ENCODE data around the gene ITGA2B.
A peak's percentile ranks its signal among the peaks of the same experiment; 100 is the strongest.
"Not testable (repeated sequence)": the region's sequence is repeated elsewhere in the genome, so short reads cannot be mapped to it uniquely, and the experiment has no call there.

The ITGA2B gene

DNA sequence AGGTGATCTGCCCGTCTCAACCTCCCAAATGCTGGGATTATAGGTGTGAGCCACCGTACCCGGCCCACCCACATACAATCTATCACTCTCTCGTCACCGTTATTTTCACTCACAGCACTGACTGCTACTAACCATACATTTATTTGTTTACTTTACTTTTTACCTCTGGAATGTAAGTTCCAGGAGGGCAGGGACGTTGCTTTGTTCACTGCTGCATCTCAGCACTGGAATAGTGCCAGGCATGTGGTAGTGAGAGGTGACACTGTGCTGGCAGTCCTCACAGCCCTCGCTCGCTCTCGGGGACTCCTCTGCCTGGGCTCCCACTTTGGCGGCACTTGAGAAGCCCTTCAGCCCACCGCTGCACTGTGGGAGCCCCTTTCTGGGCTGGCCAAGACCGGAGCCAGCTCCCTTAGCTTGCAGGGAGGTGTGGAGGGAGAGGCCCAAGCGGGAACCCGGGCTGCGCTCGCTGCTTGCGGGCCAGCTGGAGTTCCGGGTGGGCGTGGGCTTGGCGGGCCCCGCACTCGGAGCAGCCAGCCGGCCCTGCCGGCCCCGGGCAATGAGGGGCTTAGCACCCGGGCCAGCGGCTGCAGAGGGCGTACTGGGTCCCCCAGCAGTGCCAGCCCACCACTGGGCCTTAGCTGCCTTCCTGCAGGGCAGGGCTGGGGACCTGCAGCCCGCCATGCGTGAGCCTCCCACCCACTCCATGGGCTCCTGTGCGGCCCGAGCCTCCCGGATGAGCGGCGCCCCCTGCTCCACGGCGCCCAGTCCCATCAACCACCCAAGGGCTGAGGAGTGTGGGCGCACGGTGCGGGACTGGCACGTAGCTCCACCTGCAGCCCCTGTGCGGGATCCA, 20.8 kb downstream of the ITGA2B start:
- not testable (repeated sequence) for DNase-seq

DNA sequence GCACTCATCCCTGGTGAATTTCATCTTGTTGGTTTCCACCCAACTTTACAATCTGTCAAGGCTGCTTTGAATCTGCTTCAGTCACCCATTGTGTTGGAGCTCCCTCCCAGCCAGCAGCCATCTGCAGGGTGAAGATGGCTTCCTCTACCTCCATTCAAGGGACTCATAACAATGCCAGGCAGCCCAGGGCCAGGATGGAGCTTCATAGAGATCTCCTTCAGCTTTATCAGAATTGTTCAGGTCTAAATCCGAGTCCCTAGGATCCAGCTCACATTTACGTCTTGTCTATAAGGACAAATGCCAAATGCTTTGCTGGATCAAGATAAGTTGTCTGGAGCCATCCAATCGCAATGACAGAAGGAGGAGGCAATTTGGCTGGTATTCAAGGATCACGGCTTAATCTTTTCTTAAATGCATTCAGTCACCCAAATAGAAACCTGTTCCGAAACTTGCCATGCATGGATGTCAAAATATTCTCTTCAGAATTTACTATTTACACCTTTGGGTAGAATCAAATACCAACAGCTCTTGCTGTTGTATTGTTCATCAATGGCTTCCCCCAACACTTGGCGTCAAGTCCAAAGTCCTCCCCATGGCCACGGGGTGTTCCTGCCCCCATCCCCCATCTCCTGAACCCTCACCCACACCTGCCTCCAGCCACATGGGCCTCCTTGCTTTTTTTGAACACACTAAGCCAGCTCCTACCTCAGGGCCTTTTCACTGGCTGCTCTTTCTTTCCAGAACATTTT, 22.0 kb downstream of the ITGA2B start:
- DNase-seq = no peak

DNA sequence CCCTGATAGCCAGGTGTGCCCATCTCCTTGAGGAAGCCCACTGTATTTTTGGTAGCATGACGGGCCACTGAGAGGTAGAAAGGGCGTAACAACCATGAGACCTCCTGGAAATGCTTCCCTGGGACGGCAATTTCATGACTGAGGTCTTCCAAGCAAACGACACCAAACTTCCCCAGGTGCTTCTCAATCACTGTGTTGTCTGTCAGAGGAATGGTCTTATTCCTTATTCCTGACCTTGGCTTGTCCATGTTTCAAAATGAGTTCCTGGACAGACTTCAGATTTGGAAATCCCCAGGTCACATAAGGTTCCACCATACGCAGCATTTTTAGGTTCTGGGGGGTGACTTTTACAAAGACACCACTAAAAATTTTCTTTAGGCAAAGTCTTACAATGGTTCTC, 24.4 kb downstream of the ITGA2B start:
- DNase-seq = not testable (repeated sequence)

DNA sequence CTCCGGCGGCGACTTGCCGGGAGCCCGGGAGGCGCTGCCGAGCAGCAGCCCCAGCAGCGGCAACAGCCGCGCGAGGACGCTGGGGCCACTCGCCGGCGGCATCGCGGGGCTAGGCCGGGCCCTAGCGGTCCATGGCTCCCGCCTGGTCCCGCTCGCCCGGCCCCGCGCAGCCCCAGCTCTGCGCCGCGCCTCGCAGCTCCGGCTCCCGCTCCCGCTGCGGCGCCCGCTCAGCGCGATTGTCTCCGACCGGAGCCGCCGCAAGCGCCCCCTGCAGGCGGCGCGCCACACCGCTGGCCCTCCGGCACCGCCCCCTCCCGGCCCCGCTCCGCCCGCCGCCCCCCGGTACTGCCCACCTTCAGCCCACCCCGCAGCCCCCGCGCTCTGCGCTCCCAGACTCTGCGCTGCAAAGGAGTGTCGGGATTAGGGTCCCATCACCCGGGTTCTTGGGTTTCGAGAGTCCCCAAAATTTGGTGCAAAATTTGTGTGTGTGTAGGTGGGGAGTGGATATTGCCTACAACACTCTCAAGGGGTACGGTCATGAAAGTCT, 25.8 kb downstream of the ITGA2B start, which contains the start of gene FAM171A2:
FAM171A2 (minus strand) TSS at position 241 of the 547 bp plus-strand sequence; CDS start at position 102, 139 bp downstream.
- DNase-seq = peak; percentile 35 to 36

DNA sequence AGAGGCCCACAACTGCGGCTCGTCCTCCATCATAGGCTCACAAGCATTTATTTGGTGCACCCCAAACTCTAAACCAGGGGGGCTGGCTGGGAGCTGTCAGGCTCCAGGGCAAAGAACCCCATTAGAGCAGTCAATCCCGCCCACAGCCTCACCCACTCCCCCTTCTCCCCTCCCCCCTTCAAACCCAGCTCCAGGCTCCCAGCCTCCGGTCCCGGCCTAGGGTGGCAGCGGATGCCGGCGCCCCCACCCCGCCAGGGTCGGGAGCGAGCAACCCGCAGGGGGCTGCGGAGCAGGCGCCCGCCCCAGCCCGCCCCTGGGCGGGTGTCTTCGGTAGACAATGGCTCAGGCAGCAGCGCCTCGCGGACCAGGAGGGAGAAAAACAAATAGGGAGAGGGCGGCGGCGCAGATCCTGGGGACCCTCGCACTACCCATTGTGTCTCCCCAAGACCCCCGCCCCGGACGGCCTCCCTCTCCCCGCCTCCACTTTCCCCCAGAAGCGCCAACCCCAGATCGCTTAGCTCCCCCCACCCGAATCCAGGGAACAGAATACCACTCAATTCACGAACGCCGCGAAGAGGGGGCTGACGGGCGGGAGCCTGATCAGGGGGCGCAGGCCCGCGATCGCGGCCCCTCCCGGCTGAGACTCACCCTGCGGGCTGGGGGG, 26.4 kb downstream of the ITGA2B start:
- no peak for DNase-seq

DNA sequence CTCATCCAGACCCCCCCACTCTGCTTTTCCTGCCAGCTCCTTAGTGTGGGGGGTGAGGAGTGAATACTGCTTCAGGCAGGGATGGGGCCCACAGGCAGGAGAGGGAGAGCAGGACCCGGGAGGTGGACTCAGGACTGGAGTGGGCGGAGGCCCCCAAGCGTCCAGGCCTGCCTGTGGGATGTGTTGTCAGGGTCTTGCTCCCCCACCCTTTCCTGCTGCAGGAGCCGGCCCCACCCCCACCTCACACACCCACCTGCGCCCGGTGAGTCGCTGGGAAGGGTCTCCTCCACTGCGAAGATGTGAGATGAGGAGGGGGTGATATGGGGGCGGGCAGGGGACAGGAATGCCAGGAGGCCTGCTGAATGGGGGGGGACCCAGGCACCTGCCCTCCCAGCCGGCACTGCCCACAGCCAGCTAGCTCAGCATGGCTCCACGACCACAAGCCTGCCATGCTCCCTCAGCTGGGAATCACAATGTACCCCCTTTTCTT, 26.9 kb downstream of the ITGA2B start:
- DNase-seq = no peak

DNA sequence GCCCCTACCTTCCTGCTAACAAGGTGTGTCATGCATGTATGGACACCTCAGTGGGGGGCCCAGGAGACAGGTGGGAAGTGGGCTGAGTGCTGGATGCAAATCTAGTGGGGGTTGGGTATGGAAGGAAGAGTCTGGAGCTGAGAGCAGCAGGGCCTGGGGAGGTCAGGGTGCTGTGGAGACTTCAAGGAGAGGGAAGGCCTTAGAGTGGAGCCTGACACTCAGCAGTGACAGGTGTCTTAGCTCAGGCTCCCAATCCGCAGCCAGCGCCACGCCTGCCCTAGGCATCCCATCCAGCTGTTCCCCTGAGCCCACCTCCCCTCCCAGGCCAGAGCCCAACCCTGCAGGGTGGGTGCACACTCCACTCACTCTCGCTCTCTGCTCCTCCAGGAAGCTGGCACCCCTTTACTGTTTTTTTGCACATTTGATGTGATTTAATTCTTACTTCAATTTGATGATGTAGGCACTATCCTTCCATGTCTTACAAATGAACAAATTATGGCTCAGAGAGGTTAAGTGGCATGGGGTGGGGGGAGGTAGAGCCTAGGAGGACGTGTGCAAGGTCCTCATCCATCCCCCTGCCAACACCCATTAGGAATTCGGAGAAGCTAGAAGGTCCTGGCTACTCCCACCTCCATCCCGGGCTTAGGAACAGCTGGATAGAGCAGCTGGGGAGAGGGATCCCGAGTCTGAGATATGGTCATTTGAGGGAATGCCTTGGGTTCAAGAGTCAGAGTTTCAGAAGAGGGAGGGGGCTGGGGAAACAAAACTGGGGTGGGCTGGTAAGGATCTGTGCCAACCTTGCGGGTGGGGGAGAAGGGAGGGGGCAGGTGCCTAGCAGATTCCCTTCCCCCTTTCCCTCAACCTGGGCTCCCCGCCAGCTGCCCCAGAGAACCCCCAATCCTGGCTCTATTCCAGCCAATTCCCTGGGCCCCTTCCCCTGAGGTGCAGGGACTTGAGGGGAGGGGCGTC, 27.9 kb downstream of the ITGA2B start:
- DNase-seq = no peak

DNA sequence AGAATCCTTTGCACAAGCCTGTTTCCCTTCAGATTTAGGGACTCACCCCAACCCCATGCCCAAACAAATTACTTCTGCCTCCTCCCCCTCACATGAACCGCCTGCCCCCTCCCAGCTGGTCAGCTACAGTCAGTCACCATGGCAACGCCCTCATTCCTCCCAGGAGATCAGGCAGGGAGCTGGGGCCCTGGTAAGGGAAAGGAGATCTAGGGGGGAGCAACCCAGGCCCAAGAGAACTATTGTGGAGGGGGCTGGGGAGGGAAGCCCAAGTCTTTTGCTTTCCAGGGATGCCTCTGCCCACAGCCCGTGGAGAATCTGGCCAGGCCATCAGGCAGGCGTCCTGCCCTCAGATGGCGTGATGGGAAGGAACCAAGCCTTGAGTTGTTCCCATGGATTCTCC, 28.6 kb downstream of the ITGA2B start:
- no peak for DNase-seq

DNA sequence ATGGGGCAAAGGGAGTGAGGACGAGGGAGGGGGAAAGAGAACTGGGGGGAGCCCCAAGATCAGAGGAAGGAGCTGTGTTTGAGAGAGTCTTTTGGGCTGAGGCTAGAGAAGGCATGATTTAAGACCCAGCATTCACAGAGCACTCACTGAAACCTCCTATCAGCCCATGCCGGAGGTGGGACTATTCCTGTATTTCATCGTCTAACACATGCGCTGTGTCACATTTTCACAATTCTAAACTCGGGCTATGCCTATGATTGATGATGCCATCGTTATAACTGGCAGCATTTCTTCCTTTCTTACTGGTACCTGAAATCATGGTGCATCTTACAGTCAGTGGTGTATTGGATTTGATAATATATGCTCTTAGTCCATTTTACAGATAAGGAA, 29.3 kb downstream of the ITGA2B start:
- no peak for DNase-seq

DNA sequence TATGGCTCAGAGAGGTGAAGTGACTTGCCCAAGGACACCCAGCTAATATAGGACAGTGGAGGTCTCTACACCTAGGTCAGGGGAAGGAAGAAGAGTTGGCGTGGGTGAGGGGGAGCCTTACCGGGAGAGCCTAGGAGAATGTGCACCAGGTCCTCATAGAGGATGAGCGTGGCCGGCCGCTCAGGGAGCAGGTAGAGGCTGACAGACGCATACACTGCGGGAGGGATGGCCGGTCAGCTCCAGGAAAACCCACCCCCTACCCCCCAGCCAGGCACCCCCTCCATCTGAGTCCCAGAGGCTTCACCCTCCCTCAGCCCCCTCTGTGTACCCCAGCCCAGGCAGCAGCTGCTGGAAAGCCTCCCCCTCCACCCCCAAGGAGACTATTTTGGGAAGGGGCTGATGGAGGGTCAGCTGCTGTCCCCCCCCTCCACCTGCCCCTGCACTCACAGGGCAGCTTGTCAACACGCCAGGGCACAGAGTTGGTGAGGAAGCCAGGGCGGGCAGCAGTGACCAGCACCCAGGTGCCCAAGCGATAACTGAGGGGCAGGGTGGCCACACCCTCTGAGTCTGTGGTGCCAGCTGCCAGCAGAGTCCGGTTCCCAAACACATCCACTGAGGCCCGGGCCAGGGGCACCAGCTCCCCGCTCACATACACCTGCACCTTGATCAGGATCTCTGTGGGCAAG, 29.8 kb downstream of the ITGA2B start:
- no peak for DNase-seq

DNA sequence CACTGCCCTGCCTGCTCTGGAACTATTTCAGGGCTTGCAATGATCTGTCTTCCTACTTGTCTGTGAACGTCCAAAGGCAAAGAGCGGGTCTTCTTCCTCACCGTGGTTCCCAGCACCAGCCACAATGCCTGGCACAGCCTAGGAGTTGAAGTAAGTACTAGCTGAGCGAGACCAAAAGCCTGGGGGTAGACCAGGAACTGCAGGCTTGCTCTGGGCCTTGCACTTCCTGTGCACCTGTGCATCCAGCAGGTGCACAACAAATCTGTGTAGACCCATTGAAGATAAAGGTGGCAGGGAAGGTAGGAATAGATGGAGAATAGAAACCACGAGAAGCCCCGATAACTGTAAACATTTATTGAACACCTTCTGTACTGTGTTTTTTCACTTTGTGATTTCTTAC, 30.4 kb downstream of the ITGA2B start:
- no peak for DNase-seq

DNA sequence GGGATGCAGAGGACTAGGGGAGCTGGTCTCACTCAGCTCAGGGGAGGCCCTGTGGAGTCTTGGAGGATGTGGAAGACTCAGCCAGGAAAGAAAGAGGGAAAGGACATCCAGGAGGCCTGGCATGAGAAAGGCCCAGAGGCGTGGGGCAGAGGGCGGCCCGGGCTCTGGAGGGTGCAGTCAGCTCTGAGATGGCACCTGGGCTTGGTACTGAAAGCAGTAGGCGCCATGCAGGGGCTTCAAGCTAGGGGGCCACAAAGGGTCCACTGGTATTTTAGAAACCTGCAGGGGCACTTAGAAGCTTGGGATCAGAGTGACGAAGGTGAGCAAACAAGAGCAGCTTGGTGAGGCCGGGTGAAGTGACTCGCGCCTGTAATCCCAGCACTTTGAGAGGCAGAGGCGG, 31.4 kb downstream of the ITGA2B start:
- DNase-seq = no peak

DNA sequence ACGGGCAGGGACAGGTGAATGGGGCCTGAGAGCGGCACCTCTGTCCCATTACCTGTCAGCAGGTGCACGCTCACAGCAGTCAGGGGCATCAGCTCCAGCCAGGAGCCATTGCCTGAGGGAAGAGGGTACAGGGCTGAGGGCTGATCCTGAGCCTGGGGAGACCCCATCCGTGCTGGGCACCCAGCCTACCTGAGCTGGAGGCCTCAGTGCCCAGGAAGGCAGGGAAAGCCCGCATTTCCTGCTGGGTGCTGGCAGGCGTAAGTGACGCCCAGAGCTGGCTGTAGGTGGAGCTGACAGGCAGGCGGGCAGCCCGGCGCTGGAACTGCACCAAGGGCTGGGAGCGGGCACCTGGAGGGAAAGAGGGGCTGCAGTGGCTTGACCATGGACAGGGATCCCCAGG, 33.2 kb downstream of the ITGA2B start:
- DNase-seq = no peak

DNA sequence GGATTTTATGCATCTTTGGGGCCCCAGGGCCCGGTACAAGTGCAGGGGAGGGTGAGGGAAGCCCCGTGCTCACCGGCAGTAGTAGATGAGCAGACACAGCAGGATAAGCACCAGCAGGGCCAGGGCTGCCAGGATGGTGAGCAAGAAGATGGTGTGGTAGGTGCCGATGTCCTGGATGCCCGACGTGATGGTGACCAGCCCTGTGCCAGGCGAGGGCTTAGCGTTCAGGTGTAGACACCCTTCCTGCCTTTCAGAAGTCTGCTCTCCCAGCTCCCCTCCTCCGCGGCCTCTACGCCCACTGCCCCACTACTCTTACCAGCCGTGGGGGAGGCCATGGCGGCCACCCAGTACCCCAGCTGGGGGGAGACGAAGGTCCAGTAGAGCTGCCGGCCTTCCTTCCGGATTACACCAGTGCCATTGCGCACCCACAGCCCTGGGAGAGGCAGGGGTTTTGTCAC, 33.8 kb downstream of the ITGA2B start:
- no peak for DNase-seq

DNA sequence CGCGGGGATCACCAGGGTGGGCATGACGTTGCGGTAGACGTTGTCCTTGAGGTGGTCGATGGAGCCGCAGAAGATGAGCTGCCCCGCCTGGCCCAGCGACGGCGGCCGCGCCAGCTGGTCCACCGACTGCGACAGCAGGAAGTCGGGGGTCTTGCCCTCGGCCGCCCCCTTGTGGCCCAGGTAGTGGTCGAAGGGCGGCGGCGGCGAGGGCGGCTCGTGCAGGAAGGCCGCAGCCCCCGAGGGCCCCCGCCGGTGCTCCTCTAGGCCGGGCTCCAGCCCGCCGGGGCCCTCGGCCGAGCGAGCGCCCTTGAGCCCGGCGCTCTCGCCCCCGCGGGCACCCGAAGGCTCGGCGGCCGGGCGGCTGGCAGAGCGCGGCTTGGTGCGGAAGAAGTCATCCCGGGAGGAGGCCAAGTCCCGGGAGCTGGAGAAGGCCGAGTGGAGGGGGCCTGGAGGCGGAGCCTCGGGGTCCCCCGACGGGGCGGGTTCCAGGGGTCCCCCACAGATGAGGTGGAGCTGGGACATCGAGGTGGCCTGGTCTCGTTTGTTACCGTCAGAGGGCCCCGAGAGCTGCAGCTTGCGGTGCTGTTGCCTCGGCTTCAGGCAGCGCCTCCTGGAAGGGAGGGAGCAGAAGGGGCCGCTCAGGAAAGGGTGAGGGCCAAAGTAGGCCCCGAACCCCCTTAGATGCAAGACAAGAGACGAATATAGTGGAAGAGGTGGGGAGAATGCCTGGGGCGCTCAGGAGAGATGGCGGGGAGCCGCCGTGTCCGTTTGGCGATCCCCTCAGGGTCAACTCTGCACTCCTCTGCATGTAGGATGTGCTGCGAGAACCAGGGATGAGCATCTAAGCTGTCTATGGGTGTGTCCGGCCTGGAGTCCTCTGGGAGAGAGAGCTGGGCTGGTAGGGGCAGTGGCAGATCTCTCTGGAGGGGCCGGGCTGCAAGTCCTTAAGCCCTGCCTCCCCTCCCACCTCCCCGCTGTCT, 34.6 kb downstream of the ITGA2B start:
- DNase-seq = peak; percentile 14 to 19

DNA sequence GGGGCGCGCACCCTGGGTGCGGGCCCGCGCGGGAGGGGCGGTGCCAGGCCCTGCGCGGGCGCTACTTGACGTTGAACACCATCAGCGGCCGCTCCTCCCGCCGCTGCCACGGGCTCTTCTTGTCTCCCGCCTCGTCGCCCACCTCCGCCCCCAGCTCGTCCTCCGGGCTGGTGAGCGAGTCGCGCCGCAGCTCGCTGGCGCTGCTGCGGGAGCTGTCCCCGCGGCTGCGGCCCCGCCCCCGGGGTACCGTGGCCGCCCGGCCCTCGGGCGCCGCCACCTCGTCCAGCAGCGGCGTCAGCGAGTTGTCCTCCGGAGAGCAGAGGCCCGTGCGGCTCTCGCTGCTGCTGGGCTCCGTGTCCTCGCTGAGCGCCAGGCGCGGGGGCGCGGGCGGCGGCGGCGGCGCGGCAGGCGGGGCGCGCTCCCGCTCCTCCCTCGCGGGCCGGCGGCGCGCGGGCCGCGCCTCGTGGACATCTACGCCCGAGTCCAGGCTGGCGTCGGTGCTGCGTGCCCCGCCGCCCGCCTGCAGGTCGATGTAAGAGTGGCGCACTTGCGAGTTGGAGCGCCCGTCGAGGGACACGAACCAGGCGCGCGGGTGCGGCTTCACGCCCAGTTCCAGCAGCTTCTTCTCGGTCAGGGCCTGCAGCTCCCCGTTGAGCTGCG, 35.6 kb downstream of the ITGA2B start:
- peak; percentile 17 to 20 for DNase-seq

DNA sequence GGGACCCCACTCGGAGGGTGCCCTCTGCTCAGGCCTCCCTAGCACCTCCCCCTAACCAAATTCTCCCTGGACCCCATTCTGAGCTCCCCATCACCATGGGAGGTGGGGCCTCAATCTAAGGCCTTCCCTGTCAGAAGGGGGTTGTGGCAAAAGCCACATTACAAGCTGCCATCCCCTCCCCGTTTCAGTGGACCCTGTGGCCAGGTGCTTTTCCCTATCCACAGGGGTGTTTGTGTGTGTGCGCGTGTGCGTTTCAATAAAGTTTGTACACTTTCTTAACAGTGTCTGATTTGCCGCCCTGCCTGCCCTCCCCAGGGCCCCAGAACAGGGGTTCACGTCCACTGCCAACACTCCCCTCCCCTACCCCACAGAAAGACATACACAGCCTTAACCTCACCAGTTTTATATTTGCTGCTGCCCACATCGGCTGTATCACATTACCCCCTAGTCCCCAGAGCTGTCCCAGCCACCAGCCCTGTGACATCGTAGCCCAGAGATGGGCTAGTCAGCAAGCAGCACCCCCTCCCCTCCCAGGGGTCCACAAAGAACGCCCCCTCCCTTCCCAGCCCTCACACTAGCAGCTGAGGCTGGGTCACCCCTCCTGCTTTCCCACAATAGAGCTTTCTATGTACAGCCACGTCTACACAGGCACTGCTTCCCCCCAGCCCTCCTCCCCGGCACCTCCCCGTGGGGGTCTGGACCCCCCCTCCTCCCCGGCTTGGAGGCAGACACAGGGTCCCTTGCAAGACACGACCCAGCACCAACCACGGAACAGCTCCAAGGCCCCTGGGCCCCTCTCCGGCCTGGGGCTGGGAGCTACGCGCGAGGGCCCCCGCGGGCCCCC, 36.4 kb downstream of the ITGA2B start:
- no peak for DNase-seq

Data from Kasumi-1 (cell line).